Activated CD4-positive, alpha-beta T cell treated with anti-CD3 and anti-CD28 coated beads, Interleukin-10, Interleukin-2, amounts not matched to agents 100 ng/mL and 50 ng/mL, durations not matched to agents 16 hours and 8 hours (primary cell): ENCODE measurements around the gene CDH6.

Experiments used
- DNase-seq: peaks from one replicate; pipeline ENCODE4 v3.0.0-alpha.2; 2020

Gene CDH6

DNA sequence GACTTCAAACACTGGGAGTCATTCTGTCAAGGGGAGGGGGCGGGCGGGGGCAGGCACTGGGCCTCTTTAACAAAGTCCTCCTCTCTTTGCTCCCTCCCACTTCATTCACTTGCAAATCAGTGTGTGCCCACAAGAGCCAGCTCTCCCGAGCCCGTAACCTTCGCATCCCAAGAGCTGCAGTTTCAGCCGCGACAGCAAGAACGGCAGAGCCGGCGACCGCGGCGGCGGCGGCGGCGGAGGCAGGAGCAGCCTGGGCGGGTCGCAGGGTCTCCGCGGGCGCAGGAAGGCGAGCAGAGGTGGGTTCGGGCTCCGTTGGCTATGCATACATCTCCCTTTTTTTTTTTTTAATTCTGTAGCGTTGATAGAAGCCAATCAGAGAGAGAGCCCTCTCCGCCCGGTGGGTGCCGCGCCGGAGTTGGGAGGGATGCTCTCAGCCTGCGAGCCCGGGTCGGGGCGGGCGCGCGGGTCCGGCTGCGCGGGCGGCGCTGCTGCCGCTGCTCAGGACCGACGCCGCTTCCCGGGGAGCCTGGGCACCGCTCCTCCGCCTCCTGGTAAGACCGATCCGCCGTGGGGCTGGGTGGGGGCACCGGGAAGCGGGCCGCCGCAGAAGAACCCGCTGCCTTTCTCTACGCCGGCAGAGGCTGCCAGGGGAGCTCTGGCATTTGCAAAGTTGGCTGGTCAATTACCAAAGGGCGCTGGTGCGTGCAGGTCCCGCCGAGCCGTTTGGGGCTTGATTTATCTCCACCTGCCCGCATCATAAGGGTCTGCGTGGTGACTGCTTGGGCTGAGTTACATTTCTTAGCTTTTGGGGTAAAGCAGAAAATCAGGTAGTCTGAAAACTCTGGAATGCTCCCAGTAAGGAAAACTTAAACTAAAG, at the start of gene CDH6:
CDH6 (plus strand) TSS at position 96 of the 877 bp plus-strand sequence. CDS start 73,788 bp downstream, outside the sequence.
- no peak for DNase-seq

GRCh38 chr5:31144364-31144763, 49.1 kb upstream of the CDH6 start:
- DNase-seq: no peak

- no peak for DNase-seq
Observed at GRCh38 chr5:31148959-31149475, 44.5 kb upstream of the CDH6 start.

DNA sequence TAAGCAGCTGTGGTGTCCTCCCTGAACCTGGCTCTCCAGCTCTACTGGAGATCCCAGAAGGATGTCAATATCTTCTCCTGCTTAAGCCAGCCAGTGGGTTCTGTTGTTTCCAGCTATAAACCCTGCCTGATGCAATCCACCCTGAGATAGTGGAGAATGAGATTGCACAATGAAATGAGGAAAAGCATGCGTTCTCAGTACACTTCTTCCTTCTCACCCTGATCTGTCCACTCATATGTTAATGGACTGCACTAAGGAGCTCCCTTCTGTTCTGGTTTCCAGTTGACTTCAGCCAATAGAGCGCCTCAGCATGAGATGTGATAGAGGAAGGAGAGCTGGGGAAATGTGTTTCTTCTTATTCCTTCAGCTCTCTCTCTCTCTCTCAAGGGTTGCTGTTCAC, 40.0 kb upstream of the CDH6 start:
- DNase-seq: no peak

- DNase-seq: no peak
Observed at GRCh38 chr5:31156631-31157160, 36.8 kb upstream of the CDH6 start.

- DNase-seq: no peak
Observed at GRCh38 chr5:31157720-31158119, 35.8 kb upstream of the CDH6 start.

- no peak for DNase-seq
Observed at GRCh38 chr5:31158686-31159085, 34.8 kb upstream of the CDH6 start.

GRCh38 chr5:31161781-31162181, 31.7 kb upstream of the CDH6 start:
- DNase-seq: no peak

DNA sequence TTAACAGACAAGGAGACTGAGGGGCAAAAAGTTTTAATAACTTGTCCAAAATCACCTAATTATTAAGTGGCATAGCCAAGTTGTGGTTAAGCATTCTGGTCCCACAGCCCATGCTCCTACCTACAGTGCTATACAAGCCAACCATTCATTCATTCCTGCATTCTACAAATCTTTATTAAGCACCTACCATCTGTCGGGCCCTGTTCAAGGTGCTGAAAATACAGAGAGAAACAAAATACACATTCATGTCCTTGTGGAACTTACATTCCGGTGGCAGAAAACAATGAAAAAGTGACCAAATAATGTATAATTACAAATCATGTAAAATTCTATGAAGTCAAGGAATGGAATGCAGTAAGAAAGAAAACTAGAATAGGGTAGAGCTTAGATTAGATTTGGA, 27.8 kb upstream of the CDH6 start:
- DNase-seq: no peak

GRCh38 chr5:31169379-31169778, 24.1 kb upstream of the CDH6 start:
- no peak for DNase-seq

- no peak for DNase-seq
Observed at GRCh38 chr5:31172881-31173280, 20.6 kb upstream of the CDH6 start.

GRCh38 chr5:31173614-31174013, 19.9 kb upstream of the CDH6 start:
- DNase-seq: no peak

DNA sequence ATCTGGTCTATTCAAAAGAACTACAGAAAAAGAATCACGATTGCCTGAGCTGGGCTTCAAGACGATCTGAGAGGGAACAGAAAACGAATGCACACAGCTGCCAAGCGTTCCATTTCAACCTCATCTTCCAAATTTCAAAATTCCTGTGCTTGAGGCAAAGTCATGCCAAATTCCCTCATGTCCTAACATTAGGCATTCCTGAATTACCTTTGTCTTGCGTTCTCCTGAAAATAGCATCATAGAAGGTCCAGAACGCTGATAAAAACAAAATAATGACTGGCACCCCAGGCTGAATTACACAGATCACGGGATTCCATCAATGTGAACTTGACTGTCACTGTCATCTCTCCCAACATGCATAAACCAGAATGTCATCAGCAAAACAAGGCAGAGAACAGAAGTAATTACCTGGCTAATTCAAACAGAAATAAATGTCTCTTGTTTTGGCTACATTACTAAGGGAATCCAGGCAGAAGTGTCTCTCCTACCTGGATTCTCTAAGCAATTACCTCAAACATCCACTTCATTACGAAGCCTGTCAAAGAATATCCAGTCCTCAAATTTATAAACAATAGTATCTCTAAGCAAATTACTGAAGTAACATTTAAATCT, 12.0 kb upstream of the CDH6 start:
- no peak for DNase-seq

DNA sequence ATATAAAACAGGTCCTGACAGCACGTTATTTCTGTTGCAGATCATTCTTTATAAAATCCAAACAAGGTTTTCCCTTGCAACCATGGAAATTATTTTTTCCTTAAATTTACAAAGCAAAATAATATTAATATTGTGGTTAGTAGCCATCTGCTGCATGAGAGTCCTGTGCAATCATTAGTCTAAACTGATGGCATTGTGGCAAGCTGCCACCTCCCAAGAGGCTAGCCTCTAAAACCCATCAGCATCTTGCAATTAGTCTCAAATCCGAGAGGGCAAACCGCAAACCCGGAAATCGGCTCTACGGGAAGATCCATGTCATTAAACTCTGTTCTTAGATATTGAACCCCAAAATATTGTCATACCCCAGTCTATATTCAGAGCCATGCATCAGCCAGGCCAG, 11.3 kb upstream of the CDH6 start:
- no peak for DNase-seq

GRCh38 chr5:31185951-31186350, 7.5 kb upstream of the CDH6 start:
- DNase-seq: no peak

- peak; percentile 36 for DNase-seq
Observed at GRCh38 chr5:31186672-31187267, 6.7 kb upstream of the CDH6 start.

- DNase-seq: no peak
Observed at GRCh38 chr5:31187591-31187990, 5.9 kb upstream of the CDH6 start.

- no peak for DNase-seq
Observed at GRCh38 chr5:31192442-31192841, 1.0 kb upstream of the CDH6 start.

DNA sequence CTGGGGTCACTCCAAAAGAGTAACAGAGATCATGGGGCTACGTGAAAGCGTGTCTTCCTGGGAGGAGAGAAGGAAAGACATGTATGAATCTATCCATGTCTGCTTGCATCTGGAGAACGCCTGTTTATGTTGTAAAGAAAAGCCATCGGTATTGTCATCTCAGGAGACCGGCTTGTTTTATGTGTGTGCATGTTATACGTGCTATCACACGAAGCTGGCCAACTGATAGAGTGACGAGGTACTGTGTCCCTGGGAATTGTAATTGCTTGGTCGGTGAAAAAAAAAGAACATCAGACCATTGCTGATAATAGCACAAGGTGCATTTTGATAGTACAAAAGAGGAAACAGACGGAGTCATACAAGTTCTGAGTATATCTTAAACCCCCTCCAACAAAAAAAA, 370 bp upstream of the CDH6 start:
- DNase-seq: no peak

GRCh38 chr5:31194468-31194813, 955 bp downstream of the CDH6 start:
- DNase-seq: no peak

DNA sequence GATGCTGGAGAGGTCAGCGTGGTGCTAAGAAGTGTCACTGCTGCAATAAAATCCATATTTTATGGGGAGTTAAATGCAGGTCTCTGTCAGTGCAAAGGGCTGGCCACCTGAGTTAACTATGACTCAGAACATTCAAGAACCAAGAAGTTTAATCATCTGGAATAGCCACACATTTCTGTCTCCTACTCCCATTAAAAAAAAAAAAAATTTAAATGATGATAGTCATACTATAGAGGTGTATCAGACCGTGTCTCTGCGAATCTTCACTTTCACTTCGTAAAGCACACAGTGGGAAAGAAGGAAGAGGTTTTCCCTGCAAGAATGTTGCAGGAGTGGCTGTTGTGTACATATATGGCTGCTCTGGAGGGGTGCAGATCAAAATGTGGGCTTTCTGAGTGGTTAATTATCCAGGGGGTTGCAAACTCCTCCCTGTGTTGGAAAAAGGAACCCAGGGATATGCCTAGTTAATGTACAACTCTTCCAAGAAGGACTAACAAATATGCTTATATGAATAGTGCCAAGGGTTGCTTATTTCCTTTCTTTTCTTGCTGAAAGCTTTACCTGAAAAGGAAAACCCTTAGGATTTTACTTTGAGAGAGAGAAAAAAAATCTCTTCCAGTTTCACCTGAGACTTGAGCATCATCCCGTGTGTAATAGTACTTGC, 1.5 kb downstream of the CDH6 start:
- no peak for DNase-seq

GRCh38 chr5:31196309-31196708, 2.8 kb downstream of the CDH6 start:
- no peak for DNase-seq

GRCh38 chr5:31197183-31197582, 3.7 kb downstream of the CDH6 start:
- no peak for DNase-seq
